ENCODE data around the gene KDM1B.

KDM1B gene

GRCh38 chr6:18259675-18260447 is 104.6 kb downstream of the KDM1B start:
- TF ChIP-seq FOXP2 (optimal IDR thresholded peaks at IDR 0.05; ENCODE audit: borderline replicate concordance, extremely low read depth, extremely low read length, insufficient read depth), result no peak
- TF ChIP-seq REST (IDR thresholded peaks at IDR 0.05; ENCODE audit: insufficient read depth in 1 of 2, low read depth in 2 of 2, low read length in 2 of 2), result no peak
- no peak for TF ChIP-seq TAF1 (IDR thresholded peaks at IDR 0.05; ENCODE audit: borderline replicate concordance, insufficient read depth, low read length)
- no peak for TF ChIP-seq POLR2AphosphoS5 (IDR thresholded peaks at IDR 0.05; ENCODE audit: low read depth, low read length)
- TF ChIP-seq SIN3A (IDR thresholded peaks at IDR 0.05; ENCODE audit: borderline replicate concordance, insufficient read depth, low read length), result no peak

GRCh38 chr6:18260448-18261106 is 105.4 kb downstream of the KDM1B start:
- TF ChIP-seq TAF1 (IDR thresholded peaks at IDR 0.05; ENCODE audit: borderline replicate concordance, insufficient read depth, low read length), result no peak
- no peak for TF ChIP-seq SIN3A (IDR thresholded peaks at IDR 0.05; ENCODE audit: borderline replicate concordance, insufficient read depth, low read length)
- TF ChIP-seq POLR2AphosphoS5 (IDR thresholded peaks at IDR 0.05; ENCODE audit: low read depth, low read length), result no peak
- TF ChIP-seq REST (IDR thresholded peaks at IDR 0.05; ENCODE audit: insufficient read depth in 1 of 2, low read depth in 2 of 2, low read length in 2 of 2), result no peak
- no peak for TF ChIP-seq FOXP2 (optimal IDR thresholded peaks at IDR 0.05; ENCODE audit: borderline replicate concordance, extremely low read depth, extremely low read length, insufficient read depth)

GRCh38 chr6:18261877-18262276 is 106.7 kb downstream of the KDM1B start:
- no peak for TF ChIP-seq TAF1 (IDR thresholded peaks at IDR 0.05; ENCODE audit: borderline replicate concordance, insufficient read depth, low read length)

- TF ChIP-seq POLR2AphosphoS5 (IDR thresholded peaks at IDR 0.05; ENCODE audit: low read depth, low read length) (no peak), SIN3A (IDR thresholded peaks at IDR 0.05; ENCODE audit: borderline replicate concordance, insufficient read depth, low read length) (no peak), FOXP2 (optimal IDR thresholded peaks at IDR 0.05; ENCODE audit: borderline replicate concordance, extremely low read depth, extremely low read length, insufficient read depth) (no peak), TAF1 (IDR thresholded peaks at IDR 0.05; ENCODE audit: borderline replicate concordance, insufficient read depth, low read length) (no peak), REST (IDR thresholded peaks at IDR 0.05; ENCODE audit: insufficient read depth in 1 of 2, low read depth in 2 of 2, low read length in 2 of 2) (no peak)
Measured at GRCh38 chr6:18262702-18263417, 107.6 kb downstream of the KDM1B start.

- 0 out of 2 replicates have a peak, but pooled peaks have one; percentile 2 for TF ChIP-seq POLR2AphosphoS5 (IDR thresholded peaks at IDR 0.05; ENCODE audit: low read depth, low read length)
- TF ChIP-seq REST (IDR thresholded peaks at IDR 0.05; ENCODE audit: insufficient read depth in 1 of 2, low read depth in 2 of 2, low read length in 2 of 2), result no peak
- 0 out of 2 replicates have a peak, but pooled peaks have one; percentile 1 for TF ChIP-seq TAF1 (IDR thresholded peaks at IDR 0.05; ENCODE audit: borderline replicate concordance, insufficient read depth, low read length)
- peak; percentile 62; the same call in 1 of the 2 replicates for TF ChIP-seq SIN3A (IDR thresholded peaks at IDR 0.05; ENCODE audit: borderline replicate concordance, insufficient read depth, low read length)
Measured at GRCh38 chr6:18263418-18264218, 108.4 kb downstream of the KDM1B start.
